WTC11 (cell line): ENCODE results near the gene WNT7A.
A peak's percentile ranks its signal among the peaks of the same experiment; 100 is the strongest.

Experiments used
- ATF3 ChIP-seq: sonication (generic); formaldehyde crosslinking; conservative IDR thresholded peaks from 2 replicates; pipeline ENCODE4 v1.8.1; 2022; ENCODE audit warnings: mild to moderate bottlenecking, missing genetic modification reagents
- CBFB ChIP-seq: sonication (generic); formaldehyde crosslinking; IDR thresholded peaks from 2 replicates; pipeline ENCODE4 v1.8.1; 2022; ENCODE audit warnings: mild to moderate bottlenecking, low read depth, missing genetic modification reagents
- ESRRA ChIP-seq: sonication (generic); formaldehyde crosslinking; IDR thresholded peaks from 2 replicates; pipeline ENCODE4 v1.8.1; 2022; ENCODE audit warnings: mild to moderate bottlenecking, missing genetic modification reagents, borderline replicate concordance
- ETV6 ChIP-seq: sonication (generic); formaldehyde crosslinking; IDR thresholded peaks from 2 replicates; pipeline ENCODE4 v1.8.1; 2022; ENCODE audit warnings: mild to moderate bottlenecking, missing genetic modification reagents
- FOXJ3 ChIP-seq: sonication (generic); formaldehyde crosslinking; IDR thresholded peaks from 2 replicates; pipeline ENCODE4 v1.9.0; 2021; ENCODE audit warnings: missing genetic modification reagents, mild to moderate bottlenecking, borderline replicate concordance
- JUN ChIP-seq: sonication (generic); formaldehyde crosslinking; IDR thresholded peaks from 2 replicates; pipeline ENCODE4 v1.8.0; 2023; ENCODE audit warnings: mild to moderate bottlenecking, missing genetic modification reagents
- ZNF232 ChIP-seq: sonication (generic); formaldehyde crosslinking; IDR thresholded peaks from 2 replicates; pipeline ENCODE4 v1.8.0; 2022; ENCODE audit warnings: mild to moderate bottlenecking, missing genetic modification reagents
- TF ChIP-seq, protein P1 (sequence below): fragments of 200-600 bp; IDR thresholded peaks from 2 replicates; pipeline ENCODE4 v1.8.0; 2022; ENCODE audit warnings: antibody characterized with exemption
- TF ChIP-seq, protein P2 (sequence below): sonication (generic); formaldehyde crosslinking; IDR thresholded peaks from 2 replicates; pipeline ENCODE4 v1.8.0; 2022; ENCODE audit warnings: mild to moderate bottlenecking, missing genetic modification reagents
- TF ChIP-seq, protein P3 (sequence below): sonication (generic); formaldehyde crosslinking; IDR thresholded peaks from 2 replicates; pipeline ENCODE4 v1.8.1; 2022; ENCODE audit warnings: mild to moderate bottlenecking, missing genetic modification reagents, moderate library complexity, borderline replicate concordance

DNA sequence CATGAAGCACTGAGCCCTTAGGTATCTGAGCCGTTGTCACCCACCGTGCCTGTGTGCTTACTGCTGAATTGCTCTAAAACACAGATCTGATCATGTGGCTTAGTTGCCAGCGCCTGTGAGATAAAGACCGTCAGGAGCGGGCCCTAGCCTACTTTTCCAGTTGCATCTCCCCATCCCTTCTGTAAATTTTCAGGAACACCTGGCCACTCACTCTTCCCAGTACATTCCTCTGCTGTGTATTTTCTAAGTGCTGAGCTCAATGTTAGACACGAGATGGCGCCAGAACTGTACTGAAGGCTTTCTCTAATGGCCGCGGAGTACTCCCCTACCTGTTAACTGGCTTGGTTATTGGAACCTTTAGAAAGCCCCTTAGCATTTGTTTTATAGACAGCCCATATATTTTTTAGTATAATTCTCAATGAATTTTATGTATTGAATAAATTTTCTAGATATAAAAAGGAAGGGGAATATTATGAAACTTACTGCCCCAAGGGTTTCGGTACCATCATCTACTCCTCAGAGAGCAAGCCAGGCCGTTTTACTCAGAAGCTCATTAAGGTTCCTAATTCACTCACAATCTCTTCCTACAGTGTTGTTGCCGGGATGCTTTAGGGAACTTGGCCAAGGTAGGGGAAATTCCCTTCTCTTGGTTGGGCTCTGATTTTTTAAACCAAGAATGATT lies 16.7 kb upstream of the WNT7A start:
- TF ChIP-seq, protein P1, sequence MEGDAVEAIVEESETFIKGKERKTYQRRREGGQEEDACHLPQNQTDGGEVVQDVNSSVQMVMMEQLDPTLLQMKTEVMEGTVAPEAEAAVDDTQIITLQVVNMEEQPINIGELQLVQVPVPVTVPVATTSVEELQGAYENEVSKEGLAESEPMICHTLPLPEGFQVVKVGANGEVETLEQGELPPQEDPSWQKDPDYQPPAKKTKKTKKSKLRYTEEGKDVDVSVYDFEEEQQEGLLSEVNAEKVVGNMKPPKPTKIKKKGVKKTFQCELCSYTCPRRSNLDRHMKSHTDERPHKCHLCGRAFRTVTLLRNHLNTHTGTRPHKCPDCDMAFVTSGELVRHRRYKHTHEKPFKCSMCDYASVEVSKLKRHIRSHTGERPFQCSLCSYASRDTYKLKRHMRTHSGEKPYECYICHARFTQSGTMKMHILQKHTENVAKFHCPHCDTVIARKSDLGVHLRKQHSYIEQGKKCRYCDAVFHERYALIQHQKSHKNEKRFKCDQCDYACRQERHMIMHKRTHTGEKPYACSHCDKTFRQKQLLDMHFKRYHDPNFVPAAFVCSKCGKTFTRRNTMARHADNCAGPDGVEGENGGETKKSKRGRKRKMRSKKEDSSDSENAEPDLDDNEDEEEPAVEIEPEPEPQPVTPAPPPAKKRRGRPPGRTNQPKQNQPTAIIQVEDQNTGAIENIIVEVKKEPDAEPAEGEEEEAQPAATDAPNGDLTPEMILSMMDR: peak; percentile 48
- TF ChIP-seq CBFB (CRISPR knock-in tag) (no peak), ZNF232 (CRISPR knock-in tag) (no peak), ESRRA (CRISPR knock-in tag) (no peak), JUN (CRISPR knock-in tag) (no peak), ETV6 (CRISPR knock-in tag) (no peak), FOXJ3 (CRISPR knock-in tag) (no peak), ATF3 (CRISPR knock-in tag) (no peak)
- TF ChIP-seq, protein P2, sequence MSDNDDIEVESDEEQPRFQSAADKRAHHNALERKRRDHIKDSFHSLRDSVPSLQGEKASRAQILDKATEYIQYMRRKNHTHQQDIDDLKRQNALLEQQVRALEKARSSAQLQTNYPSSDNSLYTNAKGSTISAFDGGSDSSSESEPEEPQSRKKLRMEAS (CRISPR knock-in tag): no peak
- TF ChIP-seq, protein P3, sequence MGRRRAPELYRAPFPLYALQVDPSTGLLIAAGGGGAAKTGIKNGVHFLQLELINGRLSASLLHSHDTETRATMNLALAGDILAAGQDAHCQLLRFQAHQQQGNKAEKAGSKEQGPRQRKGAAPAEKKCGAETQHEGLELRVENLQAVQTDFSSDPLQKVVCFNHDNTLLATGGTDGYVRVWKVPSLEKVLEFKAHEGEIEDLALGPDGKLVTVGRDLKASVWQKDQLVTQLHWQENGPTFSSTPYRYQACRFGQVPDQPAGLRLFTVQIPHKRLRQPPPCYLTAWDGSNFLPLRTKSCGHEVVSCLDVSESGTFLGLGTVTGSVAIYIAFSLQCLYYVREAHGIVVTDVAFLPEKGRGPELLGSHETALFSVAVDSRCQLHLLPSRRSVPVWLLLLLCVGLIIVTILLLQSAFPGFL: no peak
